Measurements from ENCODE around the gene ADAMTS17.

The ADAMTS17 gene

GRCh38 chr15:100174159-100174903 lies 167.4 kb downstream of the ADAMTS17 start:
- POLR2A ChIA-PET, result no interaction called here
- CTCF ChIA-PET, result no interaction called here

DNA sequence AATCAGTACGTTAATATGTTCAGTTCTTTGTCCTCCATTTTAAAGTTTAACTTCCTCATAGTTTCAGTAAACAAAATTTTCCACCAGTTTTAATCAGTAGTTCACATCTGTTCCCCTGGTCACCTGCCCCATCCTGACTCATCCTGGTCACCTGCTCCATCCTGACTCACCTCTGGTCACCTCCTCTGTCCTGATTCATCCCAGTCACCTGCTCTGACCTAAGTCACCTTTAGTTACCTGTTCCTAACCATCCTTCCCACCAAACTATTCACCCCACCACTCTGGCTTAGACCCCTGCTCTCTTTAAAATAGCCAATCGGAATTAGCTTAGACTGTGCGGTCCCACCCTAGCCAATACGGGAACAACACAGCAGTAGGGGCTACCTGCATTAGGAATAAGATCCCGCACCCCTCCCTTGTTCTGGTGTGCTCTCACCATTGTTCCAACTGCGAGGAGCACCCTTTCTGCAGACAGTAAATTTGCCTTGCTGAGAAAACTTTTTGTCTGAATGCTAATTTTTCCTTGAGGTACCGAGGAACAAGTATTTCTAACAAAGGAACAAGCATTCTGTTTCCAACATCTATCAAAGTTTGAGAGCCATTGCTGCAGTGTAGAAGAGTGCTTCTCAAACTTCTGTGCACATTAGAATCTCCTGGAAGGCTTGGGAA lies 169.3 kb downstream of the ADAMTS17 start:
- POLR2A ChIA-PET, result no interaction called here
- DNase-seq (ENCODE audit: extremely low spot score), result no peak
- CTCF ChIA-PET, result no interaction called here
- TF ChIP-seq, protein P1, sequence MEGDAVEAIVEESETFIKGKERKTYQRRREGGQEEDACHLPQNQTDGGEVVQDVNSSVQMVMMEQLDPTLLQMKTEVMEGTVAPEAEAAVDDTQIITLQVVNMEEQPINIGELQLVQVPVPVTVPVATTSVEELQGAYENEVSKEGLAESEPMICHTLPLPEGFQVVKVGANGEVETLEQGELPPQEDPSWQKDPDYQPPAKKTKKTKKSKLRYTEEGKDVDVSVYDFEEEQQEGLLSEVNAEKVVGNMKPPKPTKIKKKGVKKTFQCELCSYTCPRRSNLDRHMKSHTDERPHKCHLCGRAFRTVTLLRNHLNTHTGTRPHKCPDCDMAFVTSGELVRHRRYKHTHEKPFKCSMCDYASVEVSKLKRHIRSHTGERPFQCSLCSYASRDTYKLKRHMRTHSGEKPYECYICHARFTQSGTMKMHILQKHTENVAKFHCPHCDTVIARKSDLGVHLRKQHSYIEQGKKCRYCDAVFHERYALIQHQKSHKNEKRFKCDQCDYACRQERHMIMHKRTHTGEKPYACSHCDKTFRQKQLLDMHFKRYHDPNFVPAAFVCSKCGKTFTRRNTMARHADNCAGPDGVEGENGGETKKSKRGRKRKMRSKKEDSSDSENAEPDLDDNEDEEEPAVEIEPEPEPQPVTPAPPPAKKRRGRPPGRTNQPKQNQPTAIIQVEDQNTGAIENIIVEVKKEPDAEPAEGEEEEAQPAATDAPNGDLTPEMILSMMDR (IDR thresholded peaks at IDR 0.05; ENCODE audit: control extremely low read depth, extremely low read depth, low read depth, missing control alignments), result no peak

More at GRCh38 chr15:100174159-100174903, 167.4 kb downstream of the ADAMTS17 start:
- TF ChIP-seq, protein P1 (IDR thresholded peaks at IDR 0.05; ENCODE audit: control extremely low read depth, extremely low read depth, low read depth, missing control alignments), result no peak
- DNase-seq (ENCODE audit: extremely low spot score), result no peak

- no peak for DNase-seq (ENCODE audit: extremely low spot score)
- CTCF ChIA-PET, result interaction anchor here (0.8 kb wide), 1 partner anchor 13 kb away, joined by 3 read pairs; no protein-coding TSS in a partner anchor
- POLR2A ChIA-PET, result no interaction called here
- TF ChIP-seq, protein P1 (IDR thresholded peaks at IDR 0.05; ENCODE audit: control extremely low read depth, extremely low read depth, low read depth, missing control alignments), result no peak
These were observed 170.4 kb downstream of the ADAMTS17 start for GRCh38 chr15:100171411-100171810.

DNA sequence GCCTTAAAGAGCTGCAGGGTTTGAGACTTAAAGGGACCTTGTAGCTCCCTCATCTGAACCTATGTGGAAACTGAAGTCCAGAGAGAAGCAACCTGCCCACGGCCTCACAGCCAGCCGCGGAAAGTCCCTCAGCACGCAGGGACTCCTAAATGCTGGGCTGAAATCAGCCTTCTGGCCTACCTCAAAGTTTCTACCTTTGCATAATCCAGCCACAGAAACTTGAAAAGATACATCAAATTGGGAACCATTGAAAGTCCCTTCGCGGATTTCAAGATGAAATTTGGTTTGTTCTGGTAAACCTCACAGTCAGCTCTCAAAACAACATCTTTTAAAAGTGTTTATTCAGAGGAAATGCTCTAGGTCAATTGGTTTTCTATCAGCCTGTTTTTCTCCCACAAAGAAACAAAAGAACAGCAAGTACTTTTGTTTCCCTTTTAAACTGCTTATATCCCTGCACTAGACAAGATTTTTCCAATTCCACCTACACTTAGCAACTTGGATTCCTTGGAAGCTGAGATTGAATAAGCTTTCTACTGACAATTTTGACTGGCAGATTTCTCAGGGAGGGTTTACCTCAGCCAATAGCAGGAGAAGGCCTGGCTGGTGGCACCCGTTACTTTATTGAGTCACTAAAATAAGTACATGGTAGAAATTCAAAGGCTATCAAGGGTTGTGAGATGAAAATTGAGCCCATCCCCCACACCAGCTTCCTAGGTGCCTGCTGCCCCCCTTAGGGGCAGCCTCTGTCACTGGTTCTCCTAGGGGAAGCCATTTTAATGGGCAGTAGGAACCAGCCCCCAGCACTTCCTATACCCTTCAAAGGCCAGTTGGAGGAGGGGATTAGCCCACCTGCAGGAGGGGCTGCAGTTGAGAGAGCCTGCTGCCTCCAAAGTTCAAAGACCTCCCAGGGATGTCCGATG lies 171.2 kb downstream of the ADAMTS17 start:
- peak; percentile 44 for DNase-seq (ENCODE audit: extremely low spot score)
- TF ChIP-seq, protein P1 (IDR thresholded peaks at IDR 0.05; ENCODE audit: control extremely low read depth, extremely low read depth, low read depth, missing control alignments), result no peak
- CTCF ChIA-PET, result no interaction called here
- POLR2A ChIA-PET, result no interaction called here

DNA sequence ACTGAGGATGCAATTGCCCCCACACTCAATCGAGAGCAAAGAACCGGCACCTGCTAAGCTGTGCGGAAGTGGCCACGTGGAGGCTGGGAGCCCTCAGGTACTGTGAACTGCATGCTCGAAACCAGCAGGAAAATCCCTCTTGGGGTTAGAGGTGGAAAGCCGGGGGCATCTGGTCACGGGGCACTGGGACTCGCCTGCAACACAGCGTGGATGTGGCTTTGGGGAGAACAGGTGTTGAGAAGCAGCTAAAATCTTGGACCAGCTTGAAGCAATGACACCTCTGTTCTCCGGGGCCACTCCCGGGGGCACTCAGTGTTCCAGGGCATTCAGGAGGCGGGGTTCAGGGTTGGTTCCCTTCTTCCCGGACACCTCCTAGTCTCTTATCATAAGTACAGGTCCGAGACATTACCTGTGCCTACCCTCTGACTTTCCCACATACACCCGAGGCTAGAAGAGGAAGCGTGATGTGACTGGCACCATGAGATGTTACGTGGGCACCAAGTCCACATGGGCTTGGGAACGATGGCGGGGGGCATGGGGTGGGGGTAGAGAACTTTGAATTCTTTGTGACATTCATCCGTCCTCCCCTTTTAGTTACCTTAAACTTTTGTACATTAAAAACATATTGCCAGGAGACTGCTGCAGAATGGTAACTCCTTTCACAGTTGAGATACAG lies 172.0 kb downstream of the ADAMTS17 start:
- TF ChIP-seq, protein P1 (IDR thresholded peaks at IDR 0.05; ENCODE audit: control extremely low read depth, extremely low read depth, low read depth, missing control alignments), result no peak
- CTCF ChIA-PET, result interaction anchor here (1.3 kb wide), 1 partner anchor 8 kb away, joined by 3 read pairs; no protein-coding TSS in a partner anchor
- POLR2A ChIA-PET, result no interaction called here
- DNase-seq (ENCODE audit: extremely low spot score), result no peak

GRCh38 chr15:100168787-100169186 lies 173.0 kb downstream of the ADAMTS17 start:
- ChIA-PET CTCF (interaction anchor here (1.3 kb wide), 1 partner anchor 9 kb away, joined by 3 read pairs; no protein-coding TSS in a partner anchor), POLR2A (no interaction called here)
- TF ChIP-seq, protein P1 (IDR thresholded peaks at IDR 0.05; ENCODE audit: control extremely low read depth, extremely low read depth, low read depth, missing control alignments), result no peak
- no peak for DNase-seq (ENCODE audit: extremely low spot score)

Data from GM10248 (cell line).